D721Med (cell line): Measurements from ENCODE around the gene ANTXRL.
"Not testable (repeated sequence)": the region's sequence is repeated elsewhere in the genome, so short reads cannot be mapped to it uniquely, and the experiment has no call there.

Experiments used
- DNase-seq: peaks from one replicate; pipeline ENCODE4 v3.0.0; 2011; ENCODE audit warnings: low spot score; ENCODE audit not compliant: insufficient read length
- FAIRE-seq: peaks from 2 replicates; lab custom pipeline; 2011; peaks lifted over from hg19 to GRCh38; lab: Jason Lieb, UNC
- TF ChIP-seq, protein P1 (sequence below): IDR thresholded peaks from 2 replicates; pipeline ENCODE4 v1.5.1; 2012; ENCODE audit warnings: mild to moderate bottlenecking, control low read depth; ENCODE audit not compliant: insufficient read depth; ENCODE audit errors: missing control alignments

ANTXRL gene

DNA sequence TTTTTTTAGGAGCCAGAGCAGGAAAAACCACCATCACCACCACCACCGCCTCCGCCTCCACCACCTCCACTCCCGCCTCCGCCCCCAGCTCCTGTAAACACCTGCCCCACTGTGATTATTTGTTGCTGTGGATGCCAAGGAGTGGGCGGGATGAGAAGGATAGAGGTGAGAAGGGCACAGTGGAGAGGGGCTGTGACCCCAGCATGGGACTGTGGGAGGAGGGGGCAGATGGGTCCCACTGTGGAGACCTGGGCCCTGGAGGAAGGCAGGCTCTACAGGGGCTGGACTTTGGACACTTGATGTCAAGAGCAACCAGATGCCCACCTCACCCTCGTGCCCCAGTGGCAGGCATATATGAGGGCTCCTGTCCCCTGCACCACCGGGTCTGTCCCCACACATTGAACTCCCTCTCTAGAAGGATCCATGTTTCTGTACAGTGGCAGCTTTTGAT is 24.7 kb downstream of the ANTXRL start:
- DNase-seq (no peak), FAIRE-seq (no peak)
- TF ChIP-seq, protein P1, sequence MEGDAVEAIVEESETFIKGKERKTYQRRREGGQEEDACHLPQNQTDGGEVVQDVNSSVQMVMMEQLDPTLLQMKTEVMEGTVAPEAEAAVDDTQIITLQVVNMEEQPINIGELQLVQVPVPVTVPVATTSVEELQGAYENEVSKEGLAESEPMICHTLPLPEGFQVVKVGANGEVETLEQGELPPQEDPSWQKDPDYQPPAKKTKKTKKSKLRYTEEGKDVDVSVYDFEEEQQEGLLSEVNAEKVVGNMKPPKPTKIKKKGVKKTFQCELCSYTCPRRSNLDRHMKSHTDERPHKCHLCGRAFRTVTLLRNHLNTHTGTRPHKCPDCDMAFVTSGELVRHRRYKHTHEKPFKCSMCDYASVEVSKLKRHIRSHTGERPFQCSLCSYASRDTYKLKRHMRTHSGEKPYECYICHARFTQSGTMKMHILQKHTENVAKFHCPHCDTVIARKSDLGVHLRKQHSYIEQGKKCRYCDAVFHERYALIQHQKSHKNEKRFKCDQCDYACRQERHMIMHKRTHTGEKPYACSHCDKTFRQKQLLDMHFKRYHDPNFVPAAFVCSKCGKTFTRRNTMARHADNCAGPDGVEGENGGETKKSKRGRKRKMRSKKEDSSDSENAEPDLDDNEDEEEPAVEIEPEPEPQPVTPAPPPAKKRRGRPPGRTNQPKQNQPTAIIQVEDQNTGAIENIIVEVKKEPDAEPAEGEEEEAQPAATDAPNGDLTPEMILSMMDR: no peak

DNA sequence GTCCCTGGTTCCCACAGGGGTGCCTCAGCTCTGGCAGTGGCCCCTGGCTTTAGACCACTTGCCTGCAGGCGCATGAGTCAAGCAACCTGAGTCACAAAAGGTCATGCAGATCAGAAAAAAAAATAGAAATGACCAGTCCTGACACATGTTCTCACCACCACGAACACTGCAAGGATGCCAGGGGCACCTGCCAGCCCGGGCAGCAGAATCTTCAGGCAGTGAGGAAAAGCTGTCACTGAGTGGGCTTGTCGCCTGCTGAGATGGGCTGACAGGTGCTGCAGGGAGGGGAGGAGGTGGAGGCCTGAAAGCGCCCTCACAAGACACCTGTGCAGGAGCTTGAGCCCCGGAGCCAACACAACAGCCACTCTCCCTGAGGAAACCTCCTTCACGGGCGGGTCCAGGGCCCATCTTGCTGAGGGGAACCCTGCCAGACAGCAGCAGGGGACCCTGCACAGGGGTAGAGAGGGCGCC is 25.2 kb downstream of the ANTXRL start:
- not testable (repeated sequence) for FAIRE-seq, DNase-seq

DNA sequence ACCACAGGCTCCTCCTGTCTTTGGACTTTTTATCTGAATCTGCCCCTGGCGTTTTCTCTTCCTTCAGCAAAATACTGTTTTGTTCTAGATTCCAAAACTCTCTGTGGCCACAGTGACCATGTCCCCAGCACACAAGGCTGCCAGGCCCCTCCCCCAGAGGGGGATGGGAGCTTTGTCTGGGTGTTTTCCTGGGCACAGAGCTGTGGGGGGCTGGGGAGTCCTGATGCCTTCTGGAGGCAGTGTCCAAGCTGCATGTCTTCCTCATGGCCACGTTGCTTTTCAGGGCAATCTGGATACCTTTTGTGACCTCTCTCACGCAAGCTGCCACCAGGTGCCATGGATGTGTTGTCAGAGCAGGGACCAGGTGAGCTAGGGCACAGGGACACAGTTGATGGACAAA is 26.2 kb downstream of the ANTXRL start:
- TF ChIP-seq, protein P1: no peak
- FAIRE-seq (no peak), DNase-seq (no peak)

DNA sequence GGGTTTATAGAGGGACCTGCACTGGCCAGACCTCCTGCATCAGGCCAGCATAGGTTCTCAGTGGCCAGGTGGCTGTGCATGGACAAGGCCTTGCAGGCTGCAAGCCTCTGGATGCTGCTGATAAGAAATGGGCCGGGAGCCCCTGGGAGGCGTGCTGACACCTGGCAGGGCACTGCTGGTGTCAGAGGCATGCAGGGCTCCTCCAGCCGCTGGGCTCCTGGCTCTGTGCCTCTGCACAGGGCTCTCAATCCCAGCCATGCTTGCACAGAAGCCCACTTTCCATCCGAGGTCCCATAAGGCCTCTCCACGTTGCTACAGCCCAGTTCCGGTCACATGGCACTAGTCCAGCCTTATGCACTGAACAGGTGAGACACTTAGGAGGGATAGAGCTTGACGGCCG is 27.3 kb downstream of the ANTXRL start:
- DNase-seq (no peak), FAIRE-seq (no peak)
- TF ChIP-seq, protein P1: no peak

DNA sequence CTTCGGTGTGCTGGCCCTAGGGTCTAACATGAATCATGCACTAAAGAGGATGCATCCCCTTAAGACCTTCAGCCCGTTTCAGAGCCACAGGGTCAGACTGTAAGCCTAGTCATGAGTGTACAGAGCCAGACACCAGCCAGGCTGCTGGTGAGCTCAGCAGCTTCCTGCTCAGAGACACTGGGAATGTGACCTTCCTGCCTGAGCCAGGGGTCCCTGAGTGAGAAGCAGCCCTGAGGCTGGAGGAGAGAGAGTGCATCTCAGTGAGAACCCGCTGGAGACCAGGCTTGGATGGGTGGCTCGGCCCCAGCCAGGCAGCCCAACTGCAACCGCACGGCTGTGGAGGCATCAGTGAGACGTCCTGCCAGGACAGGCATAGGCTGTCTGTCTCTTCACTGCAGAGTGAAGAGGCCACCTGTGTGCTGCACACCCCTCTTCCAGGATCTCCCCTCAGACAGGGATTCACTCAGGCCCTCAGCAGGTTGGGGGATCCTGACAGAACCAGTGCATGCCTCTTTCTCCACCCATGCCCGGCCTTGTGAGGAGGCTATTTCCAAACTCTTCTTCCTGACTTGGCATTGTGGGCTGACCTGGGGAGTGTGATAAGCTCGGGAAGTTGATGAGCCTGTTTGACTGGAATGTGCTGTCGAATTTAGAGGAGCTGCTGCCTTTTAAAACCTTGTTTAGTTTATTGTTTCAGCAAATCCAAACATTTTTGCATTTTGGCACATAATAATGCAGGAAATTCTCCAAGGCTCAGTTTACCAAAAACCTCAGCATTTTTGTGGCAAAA is 28.5 kb downstream of the ANTXRL start:
- DNase-seq, FAIRE-seq: not testable (repeated sequence)

DNA sequence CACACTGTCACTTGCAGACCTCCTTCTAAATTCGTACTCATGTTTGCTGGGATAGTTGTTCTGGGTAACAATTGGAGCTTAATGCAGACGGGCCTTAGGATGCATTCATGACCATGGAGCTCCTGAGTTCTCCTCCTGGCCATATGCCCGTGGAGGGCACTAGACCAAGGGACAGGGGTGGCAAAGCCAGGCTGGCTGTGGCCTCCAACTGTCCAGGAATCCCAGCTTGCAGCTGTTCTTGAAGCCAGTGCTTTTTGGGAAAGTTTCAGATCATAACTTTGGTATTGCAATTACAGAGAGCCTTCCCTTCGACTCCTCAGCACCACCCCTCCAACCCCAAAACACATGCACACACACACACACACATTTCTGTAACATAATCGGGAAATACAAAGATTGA is 30.6 kb downstream of the ANTXRL start:
- TF ChIP-seq, protein P1: no peak
- DNase-seq: no peak

DNA sequence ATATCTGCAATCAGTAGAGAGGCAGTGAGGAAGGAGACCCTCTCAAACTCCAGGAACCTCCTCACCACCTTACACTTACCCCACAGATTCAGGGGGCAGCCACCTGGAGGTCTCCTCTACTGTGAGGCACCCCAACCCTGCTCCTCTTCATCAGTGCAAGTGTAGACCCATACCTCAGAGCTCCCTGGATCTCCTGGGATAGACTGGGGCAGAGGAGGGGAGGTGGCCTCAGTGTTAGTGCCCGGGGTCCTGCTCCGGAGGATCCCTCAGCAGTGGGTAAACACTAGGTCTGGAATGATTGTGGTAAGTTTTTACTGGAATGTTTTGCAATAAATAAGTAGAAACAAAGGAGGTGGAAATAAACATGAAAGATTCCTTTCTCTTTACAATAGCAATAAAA is 31.1 kb downstream of the ANTXRL start:
- DNase-seq (no peak), FAIRE-seq (no peak)
- TF ChIP-seq, protein P1: no peak

More for the DNA sequence above, 30.6 kb downstream of the ANTXRL start:
- no peak for FAIRE-seq

DNA sequence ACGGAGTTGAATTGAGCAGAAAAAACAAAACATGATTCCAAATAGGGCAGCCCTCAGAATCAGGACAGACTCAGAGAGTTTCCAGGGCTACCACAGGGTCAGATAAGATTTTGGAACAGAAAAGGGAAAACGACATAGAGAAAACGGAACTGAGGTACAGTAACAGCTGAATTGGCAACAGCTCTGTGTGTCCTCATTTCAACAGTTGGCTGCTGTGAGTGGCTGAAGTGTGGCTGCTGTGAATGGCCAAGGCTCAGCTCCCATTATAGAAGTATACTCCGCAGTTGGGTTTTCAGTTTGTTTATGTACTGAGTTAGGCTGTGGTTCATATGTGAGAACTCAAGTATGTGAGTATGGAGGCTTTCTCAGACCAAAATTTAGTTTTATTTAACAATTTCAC is 32.0 kb downstream of the ANTXRL start:
- DNase-seq (no peak), FAIRE-seq (no peak)
- TF ChIP-seq, protein P1: no peak
